Prostate gland (tissue), 2 donors: ENCODE measurements around the gene RBM20.

Source experiments
- POLR2AphosphoS5 ChIP-seq: sonication (generic); formaldehyde crosslinking; IDR thresholded peaks from one replicate; pipeline ENCODE4 v1.6.1; 2017; ENCODE audit warnings: antibody characterized with exemption
- TF ChIP-seq, protein P1 (sequence below), 4 experiments: fragments of 200-600 bp in 2 of 4; fragments of 450-650 bp in 2 of 4; sonication (generic) in 2 of 4; IDR thresholded peaks; 1 replicate in 3 of 4; 2 replicates in 1 of 4; pipeline ENCODE4 v1.5.1; 2016 to 2019; ENCODE audit warnings: antibody characterized with exemption in 4 of 4, mild to moderate bottlenecking in 2 of 4, moderate library complexity in 2 of 4

DNA sequence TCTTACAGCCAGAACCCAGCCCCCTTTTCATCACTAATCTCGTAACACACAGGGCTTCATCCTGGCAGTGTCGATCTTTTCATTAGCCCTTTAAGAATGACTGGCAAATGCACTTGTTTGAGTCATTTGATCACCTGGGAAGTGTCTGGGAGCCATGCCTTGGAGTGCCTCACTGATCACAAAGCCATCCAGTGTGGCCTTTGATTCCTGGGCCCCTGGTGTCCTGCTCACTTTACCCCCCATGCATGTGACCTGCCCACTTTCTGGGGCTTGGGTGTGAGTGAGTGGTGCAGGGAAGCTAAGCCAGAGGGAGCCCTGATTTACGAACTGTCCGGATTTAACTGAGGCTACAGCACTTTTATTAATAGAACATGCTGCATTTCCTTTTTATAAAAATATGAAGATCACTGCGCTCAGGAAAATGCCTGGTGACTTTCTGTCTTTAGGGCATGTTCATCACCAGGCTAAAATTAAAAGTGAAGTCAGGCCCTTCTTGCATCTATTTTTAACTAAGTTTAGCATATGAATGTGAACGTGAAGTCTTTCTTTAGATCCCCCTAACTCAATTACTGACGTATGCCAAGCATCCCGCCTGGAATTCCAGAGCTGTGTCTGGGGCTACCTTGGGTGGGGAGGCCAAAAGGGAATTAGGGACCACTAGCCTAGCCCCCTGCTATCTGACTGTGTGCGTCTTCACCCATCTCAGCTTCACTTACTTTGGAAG is 23.6 kb downstream of the RBM20 start:
- TF ChIP-seq, protein P1, sequence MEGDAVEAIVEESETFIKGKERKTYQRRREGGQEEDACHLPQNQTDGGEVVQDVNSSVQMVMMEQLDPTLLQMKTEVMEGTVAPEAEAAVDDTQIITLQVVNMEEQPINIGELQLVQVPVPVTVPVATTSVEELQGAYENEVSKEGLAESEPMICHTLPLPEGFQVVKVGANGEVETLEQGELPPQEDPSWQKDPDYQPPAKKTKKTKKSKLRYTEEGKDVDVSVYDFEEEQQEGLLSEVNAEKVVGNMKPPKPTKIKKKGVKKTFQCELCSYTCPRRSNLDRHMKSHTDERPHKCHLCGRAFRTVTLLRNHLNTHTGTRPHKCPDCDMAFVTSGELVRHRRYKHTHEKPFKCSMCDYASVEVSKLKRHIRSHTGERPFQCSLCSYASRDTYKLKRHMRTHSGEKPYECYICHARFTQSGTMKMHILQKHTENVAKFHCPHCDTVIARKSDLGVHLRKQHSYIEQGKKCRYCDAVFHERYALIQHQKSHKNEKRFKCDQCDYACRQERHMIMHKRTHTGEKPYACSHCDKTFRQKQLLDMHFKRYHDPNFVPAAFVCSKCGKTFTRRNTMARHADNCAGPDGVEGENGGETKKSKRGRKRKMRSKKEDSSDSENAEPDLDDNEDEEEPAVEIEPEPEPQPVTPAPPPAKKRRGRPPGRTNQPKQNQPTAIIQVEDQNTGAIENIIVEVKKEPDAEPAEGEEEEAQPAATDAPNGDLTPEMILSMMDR (IDR thresholded peaks at IDR 0.05): no peak
- TF ChIP-seq POLR2AphosphoS5: no peak
